ENCODE results near the gene VAMP7. TPM values are rescaled to one million over a fixed set of nuclear protein-coding genes. Genes with fewer than 3 reads are reported as not detected.

Gene VAMP7
- total and polyA plus RNA-seq, 2 of the 8 experiments (the other 6 are each of a cell fraction or from before 2014, with no cell fraction given): 14.2 to 22.1 TPM

DNA sequence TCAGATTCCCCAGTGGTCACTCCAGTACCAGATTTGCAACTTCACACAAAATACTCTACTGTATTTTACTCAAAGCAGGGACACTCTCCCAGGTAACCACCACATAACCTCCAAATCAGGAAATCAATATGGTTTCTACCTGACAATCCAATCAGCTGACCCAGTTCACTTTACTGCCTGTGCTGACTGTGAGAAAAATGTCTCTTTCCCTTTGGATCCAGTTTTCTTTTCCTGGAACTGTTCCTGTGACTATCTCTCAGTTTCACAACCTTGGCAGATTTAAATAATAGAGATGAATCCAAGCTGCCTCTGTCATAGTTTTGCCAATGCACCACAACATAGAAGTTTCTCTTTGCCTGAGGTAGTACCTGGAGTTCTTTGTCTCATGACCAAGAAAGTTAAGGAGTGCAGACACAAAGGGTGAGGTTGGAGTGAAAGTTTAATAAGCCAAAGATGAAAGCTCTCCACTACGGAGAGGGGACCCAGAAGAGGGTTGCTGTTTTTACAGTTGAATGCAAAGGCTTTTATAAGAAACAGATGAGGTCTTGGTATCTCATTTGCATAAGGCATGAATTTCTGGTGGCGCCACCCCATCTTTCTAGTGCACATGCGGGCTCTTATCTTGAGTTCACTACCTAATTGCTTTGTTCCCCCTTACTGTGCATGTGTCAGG, 86.6 kb downstream of the VAMP7 start (continued):
- TF ChIP-seq CTCF (IDR thresholded peaks at IDR 0.05; ENCODE audit: control extremely low read depth in 1 of 3, insufficient read depth in 1 of 3, low read depth in 1 of 3, low read length in 3 of 3) (no peak), SP2 (IDR thresholded peaks at IDR 0.05; ENCODE audit: low read length) (no peak)
